ENCODE measurements around the gene TLCD4. TPM values are rescaled to one million over a fixed set of nuclear protein-coding genes. Genes with fewer than 3 reads are reported as not detected.
A peak's percentile ranks its signal among the peaks of the same experiment; 100 is the strongest.

TLCD4 gene
- total and polyA plus RNA-seq, 5 donors from 2014 or later = 0.03 to 0.80 (median 0.76) TPM; not detected in 2

DNA sequence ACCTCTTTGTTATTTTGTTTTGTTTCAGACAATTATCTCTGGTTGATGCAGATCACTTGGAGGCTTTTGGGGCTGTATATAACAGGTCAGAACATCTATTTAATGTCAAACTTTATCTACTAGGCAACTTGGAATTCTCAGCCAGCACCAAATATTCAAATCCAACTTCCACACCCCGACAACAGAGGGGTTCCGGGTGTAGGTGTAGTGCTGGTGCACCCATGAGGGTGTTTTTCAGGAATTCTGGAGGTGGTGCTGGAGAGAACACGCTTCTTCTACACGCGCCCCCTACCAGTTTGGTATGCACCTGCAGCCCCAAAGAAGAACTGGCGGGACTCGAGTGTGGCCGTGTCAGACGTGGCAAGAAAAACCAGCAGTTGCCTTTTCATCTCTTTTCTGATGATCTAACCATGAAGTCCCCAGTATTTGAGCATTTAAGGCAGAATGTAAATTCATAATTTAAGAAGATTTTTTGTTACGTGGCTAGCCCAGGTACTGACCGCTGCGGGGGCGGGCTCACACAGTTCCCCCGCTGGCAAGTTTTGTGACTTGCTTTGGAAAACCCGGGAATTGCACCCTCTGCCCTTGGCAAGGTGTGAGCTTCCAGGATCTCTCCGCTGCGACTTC is 462 bp upstream of the TLCD4 start:
- H3K4me1 ChIP-seq (ENCODE audit: control insufficient read depth, insufficient read depth, low read length, poor library complexity, severe bottlenecking) = peaks cover 15% of the 10 kb centered on the region
- Mint-ChIP-seq H3K36me3 (no peaks in the 10 kb centered on the region), H3K4me3 (peak overlapping the region; percentile 91 to 96 (median 94)), H3K4me1 (peaks cover 6 to 13% (median 10%) of the 10 kb centered on the region in 4 donors), H3K27me3 (peaks cover 67% of the 10 kb centered on the region), H3K27ac (peak overlapping the region in 2 of 3 donors; percentile 43 to 52), H3K9me3 (peaks cover 0 to 2% (median 0%) of the 10 kb centered on the region in 7 donors)
- H3K27ac ChIP-seq (ENCODE audit: insufficient read depth, low read length, poor library complexity, severe bottlenecking) = no peak overlapping the region
- H3K27me3 ChIP-seq (ENCODE audit: control insufficient read depth, insufficient read depth, low read length) = peaks cover 29% of the 10 kb centered on the region
- no peaks in the 10 kb centered on the region for H3K36me3 ChIP-seq (ENCODE audit: control insufficient read depth, insufficient read depth, low read length)
- peak; percentile 67 to 68 for ATAC-seq (ENCODE audit: low read depth in 2 of 2)
- no peaks in the 10 kb centered on the region for H3K9me3 ChIP-seq (ENCODE audit: control insufficient read depth in 2 of 2, low read length in 2 of 2)
- peak; percentile 11 to 58 (median 49) for DNase-seq
- peak overlapping the region; percentile 67 for H3K4me3 ChIP-seq (ENCODE audit: low read depth, low read length)

DNA sequence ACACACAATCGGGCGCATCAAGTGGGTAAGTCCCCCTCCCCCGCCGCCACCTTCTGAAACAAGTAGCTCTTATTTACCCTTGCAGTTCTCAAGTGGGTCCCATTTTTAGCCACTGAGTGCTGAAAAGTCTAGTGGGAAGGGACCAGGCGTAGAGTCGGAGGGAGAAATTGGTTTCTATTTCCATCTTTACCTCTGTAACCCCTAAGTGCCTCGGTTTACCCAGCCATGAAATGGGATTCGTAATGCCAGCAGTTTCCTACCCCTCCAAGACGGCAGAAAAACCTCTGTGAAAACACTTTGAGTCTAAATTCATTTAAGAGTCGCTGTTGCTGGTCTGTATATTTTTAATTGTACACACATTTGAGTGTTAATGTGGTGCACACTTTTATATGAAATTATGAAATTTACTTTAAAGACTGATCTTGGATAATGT is 928 bp downstream of the TLCD4 start:
- H3K27ac Mint-ChIP-seq = no peak overlapping the region
- Histone ChIP-seq H3K27ac (ENCODE audit: insufficient read depth, low read length, poor library complexity, severe bottlenecking) (no peak overlapping the region), H3K27me3 (ENCODE audit: control insufficient read depth, insufficient read depth, low read length) (peaks cover 32% of the 10 kb centered on the region), H3K4me3 (ENCODE audit: low read depth, low read length) (peak overlapping the region; percentile 26), H3K9me3 (ENCODE audit: control insufficient read depth in 2 of 2, low read length in 2 of 2) (no peaks in the 10 kb centered on the region), H3K36me3 (ENCODE audit: control insufficient read depth, insufficient read depth, low read length) (no peaks in the 10 kb centered on the region), H3K4me1 (ENCODE audit: control insufficient read depth, insufficient read depth, low read length, poor library complexity, severe bottlenecking) (peaks cover 15% of the 10 kb centered on the region)
- peaks cover 70% of the 10 kb centered on the region for H3K27me3 Mint-ChIP-seq
- H3K4me3 Mint-ChIP-seq = peak overlapping the region; percentile 85 to 90 (median 87)
- DNase-seq (no peak), ATAC-seq (ENCODE audit: low read depth in 2 of 2) (no peak)
- no peaks in the 10 kb centered on the region for H3K36me3 Mint-ChIP-seq
- H3K9me3 Mint-ChIP-seq = peaks cover 0 to 2% (median 0%) of the 10 kb centered on the region in 7 donors
- peaks cover 6 to 13% (median 10%) of the 10 kb centered on the region in 4 donors for H3K4me1 Mint-ChIP-seq

DNA sequence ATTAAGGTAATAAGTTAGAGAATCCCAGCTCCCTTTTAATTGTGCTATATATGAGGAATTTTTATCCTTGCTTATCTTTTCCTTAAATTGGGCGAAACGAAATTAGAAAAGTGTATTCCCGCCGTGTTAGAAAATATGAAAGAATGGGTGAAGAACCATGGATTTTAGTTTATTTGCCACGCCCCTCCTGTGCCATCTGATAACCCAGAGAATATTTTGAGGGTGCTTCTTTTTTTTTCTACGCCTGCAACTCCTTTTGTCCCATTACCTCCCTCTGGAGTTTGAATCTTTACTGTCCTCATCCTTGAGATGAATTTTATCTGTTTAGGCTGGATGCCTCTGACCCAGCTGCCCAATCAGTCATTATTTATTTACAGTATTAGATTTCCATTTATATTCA is 1.6 kb downstream of the TLCD4 start:
- peaks cover 6 to 13% (median 10%) of the 10 kb centered on the region in 4 donors for H3K4me1 Mint-ChIP-seq
- H3K9me3 Mint-ChIP-seq = peaks cover 0 to 2% (median 0%) of the 10 kb centered on the region in 7 donors
- Histone ChIP-seq H3K4me1 (ENCODE audit: control insufficient read depth, insufficient read depth, low read length, poor library complexity, severe bottlenecking) (peaks cover 15% of the 10 kb centered on the region), H3K27me3 (ENCODE audit: control insufficient read depth, insufficient read depth, low read length) (peaks cover 32% of the 10 kb centered on the region), H3K36me3 (ENCODE audit: control insufficient read depth, insufficient read depth, low read length) (no peaks in the 10 kb centered on the region), H3K27ac (ENCODE audit: insufficient read depth, low read length, poor library complexity, severe bottlenecking) (no peak overlapping the region), H3K9me3 (ENCODE audit: control insufficient read depth in 2 of 2, low read length in 2 of 2) (no peaks in the 10 kb centered on the region), H3K4me3 (ENCODE audit: low read depth, low read length) (no peak overlapping the region)
- H3K27ac Mint-ChIP-seq = no peak overlapping the region
- DNase-seq (no peak), ATAC-seq (ENCODE audit: low read depth in 2 of 2) (no peak)
- peaks cover 74% of the 10 kb centered on the region for H3K27me3 Mint-ChIP-seq
- H3K4me3 Mint-ChIP-seq = peak overlapping the region; percentile 32 to 90 (median 86)
- no peaks in the 10 kb centered on the region for H3K36me3 Mint-ChIP-seq

DNA sequence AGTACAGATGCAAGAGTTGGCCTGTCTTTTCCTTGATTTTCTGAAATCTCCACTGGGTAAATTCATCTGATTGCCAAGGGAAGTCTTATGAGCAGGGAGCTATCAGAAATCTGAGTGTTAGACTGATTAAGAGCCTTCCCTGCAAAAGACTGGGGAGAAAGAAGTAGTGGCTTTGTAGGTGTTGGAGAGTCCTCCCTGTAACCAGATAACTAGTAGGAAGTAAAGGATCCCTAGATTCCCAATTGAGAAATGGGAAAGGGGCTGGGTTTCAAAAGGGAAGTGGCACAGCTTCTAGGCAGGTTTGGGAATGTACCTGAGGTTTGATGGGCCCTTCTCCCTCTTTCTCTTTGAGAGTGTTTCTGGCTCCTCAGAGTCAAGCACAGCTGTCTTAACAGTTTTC is 2.1 kb downstream of the TLCD4 start:
- Mint-ChIP-seq H3K27me3 (peaks cover 80% of the 10 kb centered on the region), H3K27ac (no peak overlapping the region), H3K4me3 (peak overlapping the region in 2 of 4 donors; percentile 85 to 86), H3K4me1 (peaks cover 6 to 13% (median 10%) of the 10 kb centered on the region in 4 donors), H3K9me3 (peaks cover 0 to 2% (median 0%) of the 10 kb centered on the region in 7 donors), H3K36me3 (no peaks in the 10 kb centered on the region)
- Histone ChIP-seq H3K36me3 (ENCODE audit: control insufficient read depth, insufficient read depth, low read length) (no peaks in the 10 kb centered on the region), H3K9me3 (ENCODE audit: control insufficient read depth in 2 of 2, low read length in 2 of 2) (no peaks in the 10 kb centered on the region), H3K27ac (ENCODE audit: insufficient read depth, low read length, poor library complexity, severe bottlenecking) (no peak overlapping the region), H3K27me3 (ENCODE audit: control insufficient read depth, insufficient read depth, low read length) (peaks cover 32% of the 10 kb centered on the region), H3K4me3 (ENCODE audit: low read depth, low read length) (no peak overlapping the region), H3K4me1 (ENCODE audit: control insufficient read depth, insufficient read depth, low read length, poor library complexity, severe bottlenecking) (peaks cover 15% of the 10 kb centered on the region)
- no peak for DNase-seq
- no peak for ATAC-seq (ENCODE audit: low read depth in 2 of 2)

- peaks cover 63% of the 10 kb centered on the region for H3K27me3 Mint-ChIP-seq
Observed at GRCh38 chr1:95122151-95122697, 5.1 kb downstream of the TLCD4 start.

DNA sequence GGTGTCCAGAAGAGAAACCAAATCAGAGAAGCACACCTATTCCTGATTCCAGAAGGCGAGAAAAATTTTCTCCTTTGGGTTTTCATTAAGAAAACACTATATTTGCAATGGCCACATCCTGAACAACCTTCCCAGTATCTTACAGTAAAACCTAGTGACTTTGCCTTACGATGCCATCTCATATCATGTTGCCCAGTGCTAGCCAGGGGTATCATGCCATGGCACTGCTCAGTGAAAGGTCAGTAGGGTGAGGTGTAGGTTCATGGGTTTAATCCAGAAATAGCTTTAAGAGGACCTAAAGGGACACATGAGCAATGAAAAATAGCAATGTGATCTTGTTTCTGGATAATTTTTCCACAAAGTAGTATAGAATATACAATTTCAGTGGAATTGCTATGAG is 7.2 kb downstream of the TLCD4 start:
- no peak for DNase-seq
- Mint-ChIP-seq H3K9me3 (peaks cover 0 to 1% (median 0%) of the 10 kb centered on the region in 7 donors), H3K4me1 (peaks cover 0 to 1% (median 0%) of the 10 kb centered on the region in 4 donors), H3K27ac (no peak overlapping the region), H3K36me3 (no peaks in the 10 kb centered on the region), H3K4me3 (no peak overlapping the region), H3K27me3 (peaks cover 47% of the 10 kb centered on the region)
- H3K27ac ChIP-seq (ENCODE audit: insufficient read depth, low read length, poor library complexity, severe bottlenecking) = no peak overlapping the region
- H3K9me3 ChIP-seq (ENCODE audit: control insufficient read depth in 2 of 2, low read length in 2 of 2) = no peaks in the 10 kb centered on the region
- H3K36me3 ChIP-seq (ENCODE audit: control insufficient read depth, insufficient read depth, low read length) = no peaks in the 10 kb centered on the region
- ATAC-seq (ENCODE audit: low read depth in 2 of 2) = no peak
- H3K4me3 ChIP-seq (ENCODE audit: low read depth, low read length) = no peak overlapping the region
- peaks cover 12% of the 10 kb centered on the region for H3K27me3 ChIP-seq (ENCODE audit: control insufficient read depth, insufficient read depth, low read length)
- H3K4me1 ChIP-seq (ENCODE audit: control insufficient read depth, insufficient read depth, low read length, poor library complexity, severe bottlenecking) = no peaks in the 10 kb centered on the region

More at GRCh38 chr1:95122151-95122697, 5.1 kb downstream of the TLCD4 start:
- Mint-ChIP-seq H3K27ac (no peak overlapping the region), H3K36me3 (no peaks in the 10 kb centered on the region), H3K9me3 (peaks cover 0 to 2% (median 0%) of the 10 kb centered on the region in 7 donors), H3K4me3 (no peak overlapping the region), H3K4me1 (peaks cover 0 to 13% (median 5%) of the 10 kb centered on the region in 4 donors)
- Histone ChIP-seq H3K4me3 (ENCODE audit: low read depth, low read length) (no peak overlapping the region), H3K4me1 (ENCODE audit: control insufficient read depth, insufficient read depth, low read length, poor library complexity, severe bottlenecking) (peaks cover 9% of the 10 kb centered on the region), H3K27me3 (ENCODE audit: control insufficient read depth, insufficient read depth, low read length) (peaks cover 26% of the 10 kb centered on the region), H3K27ac (ENCODE audit: insufficient read depth, low read length, poor library complexity, severe bottlenecking) (no peak overlapping the region), H3K9me3 (ENCODE audit: control insufficient read depth in 2 of 2, low read length in 2 of 2) (no peaks in the 10 kb centered on the region), H3K36me3 (ENCODE audit: control insufficient read depth, insufficient read depth, low read length) (no peaks in the 10 kb centered on the region)
- no peak for ATAC-seq (ENCODE audit: low read depth in 2 of 2)
- no peak for DNase-seq

DNA sequence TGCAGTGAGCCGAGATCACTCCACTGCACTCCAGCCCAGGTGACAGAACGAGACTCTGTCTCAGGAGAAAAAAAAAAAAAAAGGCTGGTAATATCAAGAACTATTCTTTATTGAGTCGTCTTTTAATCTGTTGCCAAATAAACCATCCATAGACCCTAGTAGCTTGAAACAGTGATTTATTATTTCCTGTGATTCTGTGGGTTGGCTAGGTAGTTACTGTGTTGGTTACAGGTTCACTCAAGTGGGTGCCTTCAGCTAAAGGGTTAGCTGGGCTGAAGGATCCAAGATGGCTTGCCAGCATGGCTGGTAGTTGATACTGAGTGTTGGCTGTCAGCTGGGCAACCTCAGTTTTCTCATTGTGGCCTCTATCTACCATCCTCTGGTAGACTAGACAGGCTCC is 9.2 kb downstream of the TLCD4 start:
- Mint-ChIP-seq H3K9me3 (peaks cover 0 to 1% (median 0%) of the 10 kb centered on the region in 7 donors), H3K36me3 (no peaks in the 10 kb centered on the region), H3K4me3 (no peak overlapping the region), H3K27ac (no peak overlapping the region), H3K27me3 (peaks cover 35% of the 10 kb centered on the region), H3K4me1 (no peaks in the 10 kb centered on the region)
- no peaks in the 10 kb centered on the region for H3K4me1 ChIP-seq (ENCODE audit: control insufficient read depth, insufficient read depth, low read length, poor library complexity, severe bottlenecking)
- DNase-seq (no peak), ATAC-seq (ENCODE audit: low read depth in 2 of 2) (no peak)
- no peaks in the 10 kb centered on the region for H3K36me3 ChIP-seq (ENCODE audit: control insufficient read depth, insufficient read depth, low read length)
- peaks cover 3% of the 10 kb centered on the region for H3K27me3 ChIP-seq (ENCODE audit: control insufficient read depth, insufficient read depth, low read length)
- no peak overlapping the region for H3K27ac ChIP-seq (ENCODE audit: insufficient read depth, low read length, poor library complexity, severe bottlenecking)
- H3K4me3 ChIP-seq (ENCODE audit: low read depth, low read length) = no peak overlapping the region
- no peaks in the 10 kb centered on the region for H3K9me3 ChIP-seq (ENCODE audit: control insufficient read depth in 2 of 2, low read length in 2 of 2)
